Middle frontal gyrus (tissue), 1 donor: ENCODE data around the gene TMEM132D.

ENCODE experiments used
- DNase-seq: peaks from one replicate; pipeline ENCODE4 v3.0.0-alpha.2; 2015; ENCODE audit warnings: low spot score; ENCODE audit errors: extremely low spot score

The TMEM132D gene

GRCh38 chr12:129258781-129259318 lies 645.0 kb downstream of the TMEM132D start:
- DNase-seq, result no peak

GRCh38 chr12:129257524-129257923 lies 646.3 kb downstream of the TMEM132D start:
- DNase-seq, result no peak

GRCh38 chr12:129246630-129247029 lies 657.2 kb downstream of the TMEM132D start:
- no peak for DNase-seq

GRCh38 chr12:129245769-129246168 lies 658.1 kb downstream of the TMEM132D start:
- no peak for DNase-seq

GRCh38 chr12:129241852-129242251 lies 662.0 kb downstream of the TMEM132D start:
- no peak for DNase-seq

- no peak for DNase-seq
These were observed 665.9 kb downstream of the TMEM132D start for GRCh38 chr12:129237881-129238280.

GRCh38 chr12:129234209-129234608 lies 669.6 kb downstream of the TMEM132D start:
- DNase-seq, result no peak

GRCh38 chr12:129231491-129231890 lies 672.3 kb downstream of the TMEM132D start:
- no peak for DNase-seq

GRCh38 chr12:129230995-129231394 lies 672.8 kb downstream of the TMEM132D start:
- DNase-seq, result no peak

GRCh38 chr12:129226851-129227250 lies 677.0 kb downstream of the TMEM132D start:
- no peak for DNase-seq

GRCh38 chr12:129226005-129226404 lies 677.8 kb downstream of the TMEM132D start:
- DNase-seq, result no peak

- no peak for DNase-seq
These were observed 688.3 kb downstream of the TMEM132D start for GRCh38 chr12:129215556-129215955.

- no peak for DNase-seq
These were observed 690.3 kb downstream of the TMEM132D start for GRCh38 chr12:129213551-129213950.

- no peak for DNase-seq
These were observed 691.8 kb downstream of the TMEM132D start for GRCh38 chr12:129211862-129212630.

GRCh38 chr12:129208566-129208965 lies 695.3 kb downstream of the TMEM132D start:
- peak; percentile 22 for DNase-seq

- DNase-seq, result no peak
These were observed 696.7 kb downstream of the TMEM132D start for GRCh38 chr12:129207084-129207483.

GRCh38 chr12:129203456-129203855 lies 700.4 kb downstream of the TMEM132D start:
- no peak for DNase-seq

GRCh38 chr12:129202109-129202814 lies 701.6 kb downstream of the TMEM132D start:
- no peak for DNase-seq

GRCh38 chr12:129201029-129201428 lies 702.8 kb downstream of the TMEM132D start:
- DNase-seq, result no peak

GRCh38 chr12:129200576-129200975 lies 703.2 kb downstream of the TMEM132D start:
- no peak for DNase-seq

GRCh38 chr12:129196927-129197326 lies 706.9 kb downstream of the TMEM132D start:
- DNase-seq, result no peak

GRCh38 chr12:129195081-129195480 lies 708.7 kb downstream of the TMEM132D start:
- DNase-seq, result no peak
